K562 (cell line): Measurements from ENCODE around the gene SYVN1. TPM values are rescaled to one million over a fixed set of nuclear protein-coding genes. Genes with fewer than 3 reads are reported as not detected.

ENCODE experiments used
- ATF6 ChIP-seq: sonication (generic); formaldehyde crosslinking; IDR thresholded peaks from 2 replicates; pipeline ENCODE4 v1.4.0; 2020; ENCODE audit warnings: mild to moderate bottlenecking, missing genetic modification reagents
- CBFA2T2 ChIP-seq: fragments of 450-650 bp; conservative IDR thresholded peaks from 2 replicates; pipeline ENCODE4 v1.6.1; 2017; ENCODE audit warnings: mild to moderate bottlenecking
- CLOCK ChIP-seq: fragments of 250-450 bp; sonication (Bioruptor Pico); IDR thresholded peaks from 2 replicates; pipeline ENCODE4 v1.4.0; 2020; ENCODE audit warnings: mild to moderate bottlenecking, moderate library complexity, borderline replicate concordance
- GABPB1 ChIP-seq: sonication (generic); formaldehyde crosslinking; IDR thresholded peaks from 2 replicates; pipeline ENCODE4 v1.8.0; 2022; ENCODE audit warnings: mild to moderate bottlenecking, missing genetic modification reagents
- MYBL2 ChIP-seq, 2 experiments: fragments of 450-650 bp in 1 of 2; sonication (generic) in 1 of 2; formaldehyde crosslinking in 1 of 2; IDR thresholded peaks; 2 replicates each; pipeline versions ENCODE4 v1.6.1 to v1.8.1; 2017 to 2022; ENCODE audit warnings: borderline replicate concordance in 1 of 2, inconsistent platforms in 1 of 2, low read depth in 1 of 2, mild to moderate bottlenecking in 1 of 2, missing genetic modification reagents in 1 of 2, moderate library complexity in 1 of 2
- NR2C2 ChIP-seq, 2 experiments: fragments of 200-800 bp in 1 of 2; sonication (Bioruptor generic) in 1 of 2; sonication (generic) in 1 of 2; formaldehyde crosslinking in 1 of 2; IDR thresholded peaks; 2 replicates each; pipeline versions ENCODE4 v1.6.1 to v1.8.0; 2016 to 2022; ENCODE audit warnings: mild to moderate bottlenecking in 1 of 2, missing compliant biosample characterization in 1 of 2, missing genetic modification characterization in 1 of 2, missing genetic modification reagents in 1 of 2
- SETDB1 ChIP-seq: IDR thresholded peaks from one replicate; pipeline ENCODE4 v1.6.1; 2012; ENCODE audit warnings: low read length, control low read depth, inconsistent platforms
- SMAD1 ChIP-seq: fragments of 150-350 bp; IDR thresholded peaks from 2 replicates; pipeline ENCODE4 v1.6.1; 2014; ENCODE audit warnings: low read length, low read depth; ENCODE audit not compliant: partially characterized antibody
- TCFL5 ChIP-seq: fragments of 250-450 bp; sonication (Bioruptor Pico); conservative IDR thresholded peaks from 2 replicates; pipeline ENCODE4 v1.6.1; 2021; ENCODE audit warnings: mild to moderate bottlenecking, moderate library complexity, matching md5 sums
- ZBTB17 ChIP-seq: fragments of 450-650 bp; formaldehyde crosslinking; IDR thresholded peaks from 2 replicates; pipeline ENCODE4 v1.4.0; 2020; ENCODE audit warnings: mild to moderate bottlenecking
- ZNF197 ChIP-seq: fragments of 200-800 bp; sonication (Bioruptor generic); IDR thresholded peaks from 2 replicates; pipeline ENCODE4 v1.6.1; 2016; ENCODE audit warnings: low read depth, missing genetic modification characterization, missing compliant biosample characterization
- ZNF395 ChIP-seq: fragments of 200-800 bp; sonication (Bioruptor generic); IDR thresholded peaks from 2 replicates; pipeline ENCODE4 v1.6.1; 2017; ENCODE audit warnings: missing genetic modification characterization, missing compliant biosample characterization
- ZNF507 ChIP-seq: conservative IDR thresholded peaks from 2 replicates; pipeline ENCODE4 v1.6.1; 2017; ENCODE audit warnings: missing genetic modification characterization, missing compliant biosample characterization
- ZNF696 ChIP-seq: fragments of 250-450 bp; sonication (Bioruptor Pico); conservative IDR thresholded peaks from 2 replicates; pipeline ENCODE4 v1.4.0; 2020; ENCODE audit warnings: mild to moderate bottlenecking, moderate library complexity
- ZNF76 ChIP-seq: fragments of 250-450 bp; sonication (Bioruptor Pico); IDR thresholded peaks from 2 replicates; pipeline ENCODE4 v1.4.0; 2020; ENCODE audit warnings: mild to moderate bottlenecking, moderate library complexity, borderline replicate concordance
- polyA plus RNA-seq, 8 experiments: library from polyadenylated mRNA; depleted of rRNA in 4 of 8; stranded (reverse) in 5 of 8; unstranded in 3 of 8; fragments of >200 nt; fragmentation: Nextera tagmentation in 2 of 8; fragmentation: Illumina TruSeq in 1 of 8; extraction: Ambion mirVana in 2 of 8; extraction: Trizol in 1 of 8; gene quantifications; 2 replicates each; pipeline versions ENCODE4 v1.2.1 to v1.2.3, GENCODE V29; 2011 to 2014; ENCODE audit warnings: inconsistent platforms in 1 of 8, missing spikeins in 1 of 8
- total RNA-seq, 7 experiments: library from RNA; depleted of rRNA in 6 of 7; stranded (reverse); fragments of >200 nt in 6 of 7; fragmentation: Illumina TruSeq in 2 of 7; extraction: Trizol in 2 of 7; gene quantifications; 2 replicates each; pipeline versions ENCODE4 v1.2.1 to v1.2.3, GENCODE V29; 2011 to 2021; ENCODE audit warnings: low replicate concordance in 1 of 7
- TF ChIP-seq, protein P1 (sequence below): fragments of 250-450 bp; sonication (Bioruptor Pico); IDR thresholded peaks from 2 replicates; pipeline ENCODE4 v1.8.0; 2021; ENCODE audit warnings: mild to moderate bottlenecking, moderate library complexity
- TF ChIP-seq, protein P2 (sequence below): fragments of 250-450 bp; sonication (Bioruptor Pico); IDR thresholded peaks from 2 replicates; pipeline ENCODE4 v1.8.0; 2021; ENCODE audit warnings: borderline replicate concordance, mild to moderate bottlenecking, moderate library complexity; ENCODE audit not compliant: poor library complexity, severe bottlenecking

SYVN1 gene
- total and polyA plus RNA-seq, 9 of the 15 experiments (the other 6 are each of a cell fraction or from before 2014, with no cell fraction given), result 0.41 to 47.4 (median 9.9) TPM

DNA sequence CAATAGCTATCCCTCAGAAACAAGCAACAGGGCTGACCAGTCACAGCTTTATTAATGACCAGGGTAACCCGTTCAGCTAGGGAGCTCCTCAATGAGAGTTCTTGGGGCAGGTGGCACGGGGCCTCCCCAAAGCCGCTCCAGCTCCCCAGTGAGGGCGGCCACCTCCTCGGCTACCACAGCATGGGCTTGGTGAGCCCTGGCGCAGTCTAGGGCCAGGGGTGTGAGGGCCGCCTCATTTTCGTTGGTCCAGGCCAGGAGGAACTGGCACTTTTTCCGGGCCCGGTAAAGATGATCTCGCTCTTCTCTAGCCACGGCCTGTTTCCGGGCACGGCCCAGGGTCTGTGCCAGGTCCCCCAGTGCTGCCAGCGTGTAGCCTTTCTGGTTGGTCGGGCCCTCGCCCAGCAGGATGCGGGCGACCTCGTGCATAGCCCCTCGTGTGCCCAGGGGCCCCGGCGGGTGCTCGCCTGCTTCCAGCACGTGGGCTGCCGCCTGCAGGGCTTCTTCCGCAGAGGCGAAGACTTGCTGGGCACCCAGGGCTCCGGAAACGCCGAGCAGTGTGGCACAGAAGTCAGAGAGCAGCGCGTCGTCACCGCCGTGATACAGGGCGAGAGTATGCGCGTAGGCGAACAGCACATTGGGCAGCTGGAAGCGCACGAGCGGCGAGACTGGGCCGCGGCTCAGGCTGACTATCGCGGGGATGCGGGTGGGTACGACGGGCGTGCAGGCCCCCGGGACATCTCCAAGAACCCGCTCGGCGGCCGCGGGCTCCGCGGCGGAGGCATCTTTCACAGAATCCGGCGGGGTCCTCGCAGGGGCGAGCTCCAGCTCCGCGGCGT lies 17.7 kb downstream of the SYVN1 start (continued):
- TF ChIP-seq CBFA2T2 (no peak), ZNF76 (CRISPR knock-in tag) (no peak), TCFL5 (CRISPR knock-in tag) (no peak), GABPB1 (no peak), SMAD1 (no peak), NR2C2 (CRISPR knock-in tag; IDR thresholded peaks at IDR 0.05) (no peak), NR2C2 (tag; IDR thresholded peaks at IDR 0.05) (no peak), ZNF696 (CRISPR knock-in tag) (no peak), SETDB1 (no peak), ATF6 (CRISPR knock-in tag) (no peak), ZNF507 (tag) (no peak), ZBTB17 (no peak), ZNF395 (CRISPR knock-in tag) (no peak), MYBL2 (IDR thresholded peaks at IDR 0.05; ENCODE audit: low read depth) (no peak), MYBL2 (CRISPR knock-in tag; IDR thresholded peaks at IDR 0.05; ENCODE audit: borderline replicate concordance) (no peak), CLOCK (CRISPR knock-in tag) (no peak), ZNF197 (CRISPR knock-in tag) (no peak)
- TF ChIP-seq, protein P1, sequence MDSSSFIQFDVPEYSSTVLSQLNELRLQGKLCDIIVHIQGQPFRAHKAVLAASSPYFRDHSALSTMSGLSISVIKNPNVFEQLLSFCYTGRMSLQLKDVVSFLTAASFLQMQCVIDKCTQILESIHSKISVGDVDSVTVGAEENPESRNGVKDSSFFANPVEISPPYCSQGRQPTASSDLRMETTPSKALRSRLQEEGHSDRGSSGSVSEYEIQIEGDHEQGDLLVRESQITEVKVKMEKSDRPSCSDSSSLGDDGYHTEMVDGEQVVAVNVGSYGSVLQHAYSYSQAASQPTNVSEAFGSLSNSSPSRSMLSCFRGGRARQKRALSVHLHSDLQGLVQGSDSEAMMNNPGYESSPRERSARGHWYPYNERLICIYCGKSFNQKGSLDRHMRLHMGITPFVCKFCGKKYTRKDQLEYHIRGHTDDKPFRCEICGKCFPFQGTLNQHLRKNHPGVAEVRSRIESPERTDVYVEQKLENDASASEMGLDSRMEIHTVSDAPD (CRISPR knock-in tag), result no peak
- TF ChIP-seq, protein P2, sequence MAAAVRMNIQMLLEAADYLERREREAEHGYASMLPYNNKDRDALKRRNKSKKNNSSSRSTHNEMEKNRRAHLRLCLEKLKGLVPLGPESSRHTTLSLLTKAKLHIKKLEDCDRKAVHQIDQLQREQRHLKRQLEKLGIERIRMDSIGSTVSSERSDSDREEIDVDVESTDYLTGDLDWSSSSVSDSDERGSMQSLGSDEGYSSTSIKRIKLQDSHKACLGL, result no peak
